GM20000 (cell line): ENCODE measurements around the gene SOHLH1.

Experiments
- DNase-seq: peaks from one replicate; pipeline ENCODE4 v3.0.0; 2012; ENCODE audit warnings: low spot score
- CTCF ChIP-seq: IDR thresholded peaks from 2 replicates; pipeline ENCODE4 v1.5.1; 2012; ENCODE audit warnings: mild to moderate bottlenecking, control low read depth; ENCODE audit errors: extremely low read depth, missing control alignments

SOHLH1 gene

GRCh38 chr9:135736272-135736978, 37.1 kb upstream of the SOHLH1 start:
- no peak for DNase-seq
- no peak for TF ChIP-seq CTCF

- DNase-seq = no peak
- no peak for TF ChIP-seq CTCF
Observed at GRCh38 chr9:135734616-135735144, 35.4 kb upstream of the SOHLH1 start.

GRCh38 chr9:135732569-135733257, 33.4 kb upstream of the SOHLH1 start:
- no peak for DNase-seq
- TF ChIP-seq CTCF = no peak

- DNase-seq = no peak
- no peak for TF ChIP-seq CTCF
Observed at GRCh38 chr9:135731454-135731853, 32.2 kb upstream of the SOHLH1 start.

GRCh38 chr9:135729480-135729879, 30.2 kb upstream of the SOHLH1 start:
- TF ChIP-seq CTCF = no peak
- DNase-seq = no peak

- no peak for DNase-seq
- TF ChIP-seq CTCF = no peak
Observed at GRCh38 chr9:135728436-135729110, 29.3 kb upstream of the SOHLH1 start.

- no peak for TF ChIP-seq CTCF
Observed at GRCh38 chr9:135727257-135727875, 28.1 kb upstream of the SOHLH1 start.

More at GRCh38 chr9:135727257-135727875, 28.1 kb upstream of the SOHLH1 start:
- DNase-seq = no peak
